Measurements from ENCODE around the gene SLX4IP. TPM values are rescaled to one million over a fixed set of nuclear protein-coding genes. Genes with fewer than 3 reads are reported as not detected.

SLX4IP gene
- total and polyA plus RNA-seq, 2 of the 13 experiments (the other 11 are each of a cell fraction or from before 2014, with no cell fraction given): 3.6 to 7.3 TPM

DNA sequence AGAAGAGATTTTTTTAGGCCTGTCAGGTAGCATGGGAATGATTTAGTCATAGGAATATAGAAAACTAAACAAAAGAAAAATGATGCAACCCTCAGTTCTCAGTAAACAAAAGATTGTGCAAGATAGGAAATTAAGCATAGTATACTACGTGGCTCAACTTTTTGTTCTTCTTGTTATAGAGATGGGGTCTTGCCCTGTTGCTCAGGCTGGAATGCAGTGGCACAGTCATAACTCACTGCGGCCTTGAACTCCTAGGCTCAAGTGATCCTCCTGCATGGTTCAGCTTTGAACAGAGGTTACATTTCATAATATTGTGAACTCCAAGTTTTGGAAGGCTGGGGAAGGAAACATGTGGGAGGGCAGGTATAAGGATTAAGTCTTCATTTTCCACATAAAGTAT is 28.5 kb downstream of the SLX4IP start (continued):
- TF ChIP-seq, protein P1, sequence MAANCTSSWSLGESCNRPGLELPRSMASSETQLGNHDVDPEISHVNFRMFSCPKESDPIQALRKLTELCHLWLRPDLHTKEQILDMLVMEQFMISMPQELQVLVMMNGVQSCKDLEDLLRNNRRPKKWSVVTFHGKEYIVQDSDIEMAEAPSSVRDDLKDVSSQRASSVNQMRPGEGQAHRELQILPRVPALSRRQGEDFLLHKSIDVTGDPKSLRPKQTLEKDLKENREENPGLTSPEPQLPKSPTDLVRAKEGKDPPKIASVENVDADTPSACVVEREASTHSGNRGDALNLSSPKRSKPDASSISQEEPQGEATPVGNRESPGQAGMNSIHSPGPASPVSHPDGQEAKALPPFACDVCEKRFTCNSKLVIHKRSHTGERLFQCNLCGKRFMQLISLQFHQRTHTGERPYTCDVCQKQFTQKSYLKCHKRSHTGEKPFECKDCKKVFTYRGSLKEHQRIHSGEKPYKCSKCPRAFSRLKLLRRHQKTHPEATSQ (CRISPR knock-in tag; IDR thresholded peaks at IDR 0.05; ENCODE audit: borderline replicate concordance): no peak
- TF ChIP-seq, protein P2, sequence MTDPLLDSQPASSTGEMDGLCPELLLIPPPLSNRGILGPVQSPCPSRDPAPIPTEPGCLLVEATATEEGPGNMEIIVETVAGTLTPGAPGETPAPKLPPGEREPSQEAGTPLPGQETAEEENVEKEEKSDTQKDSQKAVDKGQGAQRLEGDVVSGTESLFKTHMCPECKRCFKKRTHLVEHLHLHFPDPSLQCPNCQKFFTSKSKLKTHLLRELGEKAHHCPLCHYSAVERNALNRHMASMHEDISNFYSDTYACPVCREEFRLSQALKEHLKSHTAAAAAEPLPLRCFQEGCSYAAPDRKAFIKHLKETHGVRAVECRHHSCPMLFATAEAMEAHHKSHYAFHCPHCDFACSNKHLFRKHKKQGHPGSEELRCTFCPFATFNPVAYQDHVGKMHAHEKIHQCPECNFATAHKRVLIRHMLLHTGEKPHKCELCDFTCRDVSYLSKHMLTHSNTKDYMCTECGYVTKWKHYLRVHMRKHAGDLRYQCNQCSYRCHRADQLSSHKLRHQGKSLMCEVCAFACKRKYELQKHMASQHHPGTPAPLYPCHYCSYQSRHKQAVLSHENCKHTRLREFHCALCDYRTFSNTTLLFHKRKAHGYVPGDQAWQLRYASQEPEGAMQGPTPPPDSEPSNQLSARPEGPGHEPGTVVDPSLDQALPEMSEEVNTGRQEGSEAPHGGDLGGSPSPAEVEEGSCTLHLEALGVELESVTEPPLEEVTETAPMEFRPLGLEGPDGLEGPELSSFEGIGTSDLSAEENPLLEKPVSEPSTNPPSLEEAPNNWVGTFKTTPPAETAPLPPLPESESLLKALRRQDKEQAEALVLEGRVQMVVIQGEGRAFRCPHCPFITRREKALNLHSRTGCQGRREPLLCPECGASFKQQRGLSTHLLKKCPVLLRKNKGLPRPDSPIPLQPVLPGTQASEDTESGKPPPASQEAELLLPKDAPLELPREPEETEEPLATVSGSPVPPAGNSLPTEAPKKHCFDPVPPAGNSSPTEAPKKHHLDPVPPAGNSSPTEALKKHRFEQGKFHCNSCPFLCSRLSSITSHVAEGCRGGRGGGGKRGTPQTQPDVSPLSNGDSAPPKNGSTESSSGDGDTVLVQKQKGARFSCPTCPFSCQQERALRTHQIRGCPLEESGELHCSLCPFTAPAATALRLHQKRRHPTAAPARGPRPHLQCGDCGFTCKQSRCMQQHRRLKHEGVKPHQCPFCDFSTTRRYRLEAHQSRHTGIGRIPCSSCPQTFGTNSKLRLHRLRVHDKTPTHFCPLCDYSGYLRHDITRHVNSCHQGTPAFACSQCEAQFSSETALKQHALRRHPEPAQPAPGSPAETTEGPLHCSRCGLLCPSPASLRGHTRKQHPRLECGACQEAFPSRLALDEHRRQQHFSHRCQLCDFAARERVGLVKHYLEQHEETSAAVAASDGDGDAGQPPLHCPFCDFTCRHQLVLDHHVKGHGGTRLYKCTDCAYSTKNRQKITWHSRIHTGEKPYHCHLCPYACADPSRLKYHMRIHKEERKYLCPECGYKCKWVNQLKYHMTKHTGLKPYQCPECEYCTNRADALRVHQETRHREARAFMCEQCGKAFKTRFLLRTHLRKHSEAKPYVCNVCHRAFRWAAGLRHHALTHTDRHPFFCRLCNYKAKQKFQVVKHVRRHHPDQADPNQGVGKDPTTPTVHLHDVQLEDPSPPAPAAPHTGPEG (CRISPR knock-in tag; IDR thresholded peaks at IDR 0.05): no peak
- TF ChIP-seq PHF20 (CRISPR knock-in tag; IDR thresholded peaks at IDR 0.05) (no peak), FOXJ3 (CRISPR knock-in tag; IDR thresholded peaks at IDR 0.05; ENCODE audit: borderline replicate concordance) (peak; percentile 71), ZNF569 (CRISPR knock-in tag; IDR thresholded peaks at IDR 0.05; ENCODE audit: borderline replicate concordance) (0 out of 2 replicates have a peak, but pooled peaks have one; percentile 56), SRY (CRISPR knock-in tag; IDR thresholded peaks at IDR 0.05) (no peak), SMAD1 (CRISPR knock-in tag; IDR thresholded peaks at IDR 0.05; ENCODE audit: borderline replicate concordance, low read depth) (no peak), ZSCAN20 (CRISPR knock-in tag; IDR thresholded peaks at IDR 0.05; ENCODE audit: borderline replicate concordance) (no peak), ZNF841 (CRISPR knock-in tag; IDR thresholded peaks at IDR 0.05; ENCODE audit: borderline replicate concordance) (no peak), PAX8 (CRISPR knock-in tag; IDR thresholded peaks at IDR 0.05; ENCODE audit: borderline replicate concordance) (no peak), GZF1 (CRISPR knock-in tag; IDR thresholded peaks at IDR 0.05) (no peak)
- TF ChIP-seq, protein P3, sequence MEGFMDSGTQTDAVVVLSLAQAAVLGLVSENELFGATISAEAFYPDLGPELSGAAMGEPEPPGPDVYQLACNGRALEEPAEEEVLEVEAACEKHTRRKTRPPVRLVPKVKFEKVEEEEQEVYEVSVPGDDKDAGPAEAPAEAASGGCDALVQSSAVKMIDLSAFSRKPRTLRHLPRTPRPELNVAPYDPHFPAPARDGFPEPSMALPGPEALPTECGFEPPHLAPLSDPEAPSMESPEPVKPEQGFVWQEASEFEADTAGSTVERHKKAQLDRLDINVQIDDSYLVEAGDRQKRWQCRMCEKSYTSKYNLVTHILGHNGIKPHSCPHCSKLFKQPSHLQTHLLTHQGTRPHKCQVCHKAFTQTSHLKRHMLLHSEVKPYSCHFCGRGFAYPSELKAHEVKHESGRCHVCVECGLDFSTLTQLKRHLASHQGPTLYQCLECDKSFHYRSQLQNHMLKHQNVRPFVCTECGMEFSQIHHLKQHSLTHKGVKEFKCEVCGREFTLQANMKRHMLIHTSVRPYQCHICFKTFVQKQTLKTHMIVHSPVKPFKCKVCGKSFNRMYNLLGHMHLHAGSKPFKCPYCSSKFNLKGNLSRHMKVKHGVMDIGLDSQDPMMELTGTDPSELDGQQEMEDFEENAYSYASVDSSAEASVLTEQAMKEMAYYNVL (CRISPR knock-in tag; IDR thresholded peaks at IDR 0.05; ENCODE audit: borderline replicate concordance): peak; percentile 66; the same call in 1 of the 2 replicates
- TF ChIP-seq, protein P4, sequence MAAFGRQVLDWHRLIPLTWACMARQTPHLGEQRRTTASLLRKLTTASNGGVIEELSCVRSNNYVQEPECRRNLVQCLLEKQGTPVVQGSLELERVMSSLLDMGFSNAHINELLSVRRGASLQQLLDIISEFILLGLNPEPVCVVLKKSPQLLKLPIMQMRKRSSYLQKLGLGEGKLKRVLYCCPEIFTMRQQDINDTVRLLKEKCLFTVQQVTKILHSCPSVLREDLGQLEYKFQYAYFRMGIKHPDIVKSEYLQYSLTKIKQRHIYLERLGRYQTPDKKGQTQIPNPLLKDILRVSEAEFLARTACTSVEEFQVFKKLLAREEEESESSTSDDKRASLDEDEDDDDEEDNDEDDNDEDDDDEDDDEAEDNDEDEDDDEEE (CRISPR knock-in tag; IDR thresholded peaks at IDR 0.05): no peak
- TF ChIP-seq, protein P5, sequence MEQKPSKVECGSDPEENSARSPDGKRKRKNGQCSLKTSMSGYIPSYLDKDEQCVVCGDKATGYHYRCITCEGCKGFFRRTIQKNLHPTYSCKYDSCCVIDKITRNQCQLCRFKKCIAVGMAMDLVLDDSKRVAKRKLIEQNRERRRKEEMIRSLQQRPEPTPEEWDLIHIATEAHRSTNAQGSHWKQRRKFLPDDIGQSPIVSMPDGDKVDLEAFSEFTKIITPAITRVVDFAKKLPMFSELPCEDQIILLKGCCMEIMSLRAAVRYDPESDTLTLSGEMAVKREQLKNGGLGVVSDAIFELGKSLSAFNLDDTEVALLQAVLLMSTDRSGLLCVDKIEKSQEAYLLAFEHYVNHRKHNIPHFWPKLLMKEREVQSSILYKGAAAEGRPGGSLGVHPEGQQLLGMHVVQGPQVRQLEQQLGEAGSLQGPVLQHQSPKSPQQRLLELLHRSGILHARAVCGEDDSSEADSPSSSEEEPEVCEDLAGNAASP (CRISPR knock-in tag; IDR thresholded peaks at IDR 0.05; ENCODE audit: borderline replicate concordance): peak; percentile 37; the same call in 1 of the 2 replicates
